ENCODE results near the gene ARID3A. TPM values are rescaled to one million over a fixed set of nuclear protein-coding genes. Genes with fewer than 3 reads are reported as not detected.
"Not testable (repeated sequence)": the region's sequence is repeated elsewhere in the genome, so short reads cannot be mapped to it uniquely, and the experiment has no call there.

ARID3A gene
- total RNA-seq, 2 experiments from 2014 or later, result 9.9 to 21.6 TPM

GRCh38 chr19:956766-957440 is 31.1 kb downstream of the ARID3A start:
- Histone ChIP-seq H3K4me1 (ENCODE audit: insufficient read depth, low read length, poor library complexity, severe bottlenecking) (peaks cover 19% of the 10 kb centered on the region), H4K20me1 (ENCODE audit: insufficient read depth, low read length) (no peaks in the 10 kb centered on the region), H3K4me2 (ENCODE audit: low read length) (no peak overlapping the region), H3K4me3 (ENCODE audit: low read depth, low read length, poor library complexity, severe bottlenecking) (no peak overlapping the region), H3K9me2 (ENCODE audit: insufficient read depth, low read length) (no peaks in the 10 kb centered on the region), H3K27ac (ENCODE audit: low read depth, low read length, poor library complexity, severe bottlenecking) (no peak overlapping the region), H3K79me2 (ENCODE audit: insufficient read depth, low read depth, low read length) (no peaks in the 10 kb centered on the region), H2AFZ (ENCODE audit: low read length) (no peak overlapping the region), H3K9me3 (ENCODE audit: low read length) (no peaks in the 10 kb centered on the region), H3K36me3 (ENCODE audit: insufficient read depth, low read length) (no peaks in the 10 kb centered on the region)
- TF ChIP-seq EZH2phosphoT487 (IDR thresholded peaks at IDR 0.05; ENCODE audit: borderline replicate concordance, low read depth, low read length) (no peak), CTCF (conservative IDR thresholded peaks at IDR 0.05; ENCODE audit: low read length) (no peak)
- ChIA-PET CTCF (ENCODE audit: unreplicated experiment) (no interaction called here), POLR2A (no interaction called here)
- DNase-seq (ENCODE audit: low spot score), result no peak
- no TSS peak for BruUV-seq (replicated peaks)
- intact Hi-C loops (cut with micrococcal nuclease; ENCODE audit: unreplicated experiment), result no loop called here

- H3K4me2 ChIP-seq (ENCODE audit: low read length); DNase-seq (ENCODE audit: low spot score); H3K9me2 ChIP-seq (ENCODE audit: insufficient read depth, low read length); intact Hi-C loops (cut with micrococcal nuclease; ENCODE audit: unreplicated experiment); H3K9me3 ChIP-seq (ENCODE audit: low read length); H2AFZ ChIP-seq (ENCODE audit: low read length); CTCF ChIA-PET (ENCODE audit: unreplicated experiment); H3K27ac ChIP-seq (ENCODE audit: low read depth, low read length, poor library complexity, severe bottlenecking); H3K79me2 ChIP-seq (ENCODE audit: insufficient read depth, low read depth, low read length); H3K36me3 ChIP-seq (ENCODE audit: insufficient read depth, low read length); H3K4me3 ChIP-seq (ENCODE audit: low read depth, low read length, poor library complexity, severe bottlenecking); BruUV-seq (replicated peaks); POLR2A ChIA-PET; H4K20me1 ChIP-seq (ENCODE audit: insufficient read depth, low read length): not testable (repeated sequence)
- H3K4me1 ChIP-seq (ENCODE audit: insufficient read depth, low read length, poor library complexity, severe bottlenecking), result peaks cover 12% of the 10 kb centered on the region
These were observed 31.7 kb downstream of the ARID3A start for GRCh38 chr19:957578-957977.

DNA sequence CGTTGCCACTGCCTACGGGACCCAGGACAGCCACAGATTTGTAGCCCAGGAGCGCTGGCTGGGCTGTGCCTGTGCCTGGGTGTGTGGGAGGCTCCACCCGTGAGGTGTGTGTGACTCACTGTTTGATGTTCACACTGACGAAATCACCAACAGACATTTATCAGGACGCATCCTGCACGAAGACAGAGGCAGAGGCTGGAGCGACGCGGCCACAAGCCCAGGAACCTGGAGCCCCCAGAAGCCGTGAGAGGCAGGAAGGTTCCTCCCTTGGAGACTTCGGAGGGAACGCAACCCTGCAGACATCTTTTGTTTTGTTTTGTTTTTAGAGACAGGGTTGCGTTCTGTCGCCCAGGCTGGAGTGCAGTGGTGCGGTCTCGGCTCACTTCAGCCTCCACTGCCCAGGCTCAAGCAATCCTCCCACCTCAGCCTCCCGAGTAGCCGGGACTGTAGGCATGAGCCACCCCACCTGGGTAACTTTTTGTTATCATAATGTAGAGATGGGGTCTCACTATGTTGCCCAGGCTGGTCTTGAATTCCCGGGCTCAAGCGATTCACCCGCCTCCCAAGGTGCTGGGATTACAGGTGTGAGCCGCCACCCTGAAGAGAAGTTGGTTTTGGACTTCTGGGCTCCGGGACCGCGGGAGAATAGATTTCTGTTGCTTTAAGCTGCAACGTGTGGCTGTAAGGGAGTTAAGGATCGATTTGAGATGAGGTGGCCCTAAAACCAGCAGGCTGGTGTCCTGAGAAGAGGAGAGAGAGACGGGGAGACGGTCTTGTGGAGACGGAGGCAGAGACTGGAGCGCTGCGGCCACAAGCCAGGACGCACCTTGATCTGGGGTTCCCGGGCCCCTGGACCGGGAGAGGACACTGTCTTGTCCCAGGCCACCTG is 33.4 kb downstream of the ARID3A start:
- H3K9me2 ChIP-seq (ENCODE audit: insufficient read depth, low read length), result no peaks in the 10 kb centered on the region
- ChIA-PET POLR2A (no interaction called here), CTCF (ENCODE audit: unreplicated experiment) (no interaction called here)
- H3K36me3 ChIP-seq (ENCODE audit: insufficient read depth, low read length), result no peaks in the 10 kb centered on the region
- DNase-seq (ENCODE audit: low spot score), result no peak
- H2AFZ ChIP-seq (ENCODE audit: low read length), result no peak overlapping the region
- H3K9me3 ChIP-seq (ENCODE audit: low read length), result no peaks in the 10 kb centered on the region
- TF ChIP-seq EZH2phosphoT487 (IDR thresholded peaks at IDR 0.05; ENCODE audit: borderline replicate concordance, low read depth, low read length) (no peak), CTCF (conservative IDR thresholded peaks at IDR 0.05; ENCODE audit: low read length) (no peak)
- H3K79me2 ChIP-seq (ENCODE audit: insufficient read depth, low read depth, low read length), result no peaks in the 10 kb centered on the region
- H3K4me1 ChIP-seq (ENCODE audit: insufficient read depth, low read length, poor library complexity, severe bottlenecking), result no peaks in the 10 kb centered on the region
- no TSS peak for BruUV-seq (replicated peaks)
- H3K27ac ChIP-seq (ENCODE audit: low read depth, low read length, poor library complexity, severe bottlenecking), result no peak overlapping the region
- no peak overlapping the region for H3K4me2 ChIP-seq (ENCODE audit: low read length)
- intact Hi-C loops (cut with micrococcal nuclease; ENCODE audit: unreplicated experiment), result no loop called here
- no peaks in the 10 kb centered on the region for H4K20me1 ChIP-seq (ENCODE audit: insufficient read depth, low read length)
- no peak overlapping the region for H3K4me3 ChIP-seq (ENCODE audit: low read depth, low read length, poor library complexity, severe bottlenecking)
